ENCODE data around the gene EIF5. TPM values are rescaled to one million over a fixed set of nuclear protein-coding genes. Genes with fewer than 3 reads are reported as not detected.
A peak's percentile ranks its signal among the peaks of the same experiment; 100 is the strongest.

The EIF5 gene
- total and polyA plus RNA-seq, 2 of the 4 experiments (the other 2 are of a cell fraction) = 181 to 241 TPM

DNA sequence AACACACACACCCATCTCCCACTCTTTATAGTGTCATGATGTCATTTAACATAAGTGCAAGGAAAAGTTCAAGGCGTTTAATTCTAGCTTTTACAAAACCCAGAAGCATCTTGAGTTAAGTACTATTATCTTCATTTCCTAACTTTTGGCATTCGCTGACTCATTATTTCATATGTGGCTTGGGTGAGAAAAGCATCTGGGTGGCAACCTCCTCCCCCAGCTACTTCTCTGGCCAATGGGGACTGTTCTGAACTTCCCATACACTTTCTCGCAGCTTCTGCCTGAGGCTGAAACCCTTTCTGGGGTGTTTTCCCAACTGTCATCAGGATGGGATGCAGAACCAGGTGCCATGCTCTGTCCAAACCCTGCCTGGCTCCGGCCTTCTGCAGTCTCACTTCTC, 48.3 kb downstream of the EIF5 start:
- Histone ChIP-seq H2AFZ (replicated peaks; ENCODE audit: low read length, poor library complexity) (peak overlapping the region; percentile 85), H3K9ac (ENCODE audit: low read depth, low read length) (no peak overlapping the region)

More for the DNA sequence above, 48.3 kb downstream of the EIF5 start:
- Histone ChIP-seq H3K18ac (ENCODE audit: low read depth, low read length) (0 out of 2 replicates have a peak overlapping the region, but pooled peaks have one; percentile 39), H3K4ac (ENCODE audit: low read depth, low read length) (peak overlapping the region; percentile 83), H2AK9ac (replicated peaks; ENCODE audit: low read depth, low read length, poor library complexity) (peak overlapping the region; percentile 82), H3K79me1 (ENCODE audit: low read depth in 1 of 2, low read length in 2 of 2) (peaks cover 5 to 27% of the 10 kb centered on the region in 2 experiments; a peak in 3 of 4 replicates), H3K4me2 (ENCODE audit: low read depth, low read length) (no peak overlapping the region), H3K27ac (ENCODE audit: insufficient read depth, low read length) (no peak overlapping the region), H2AK5ac (ENCODE audit: low read depth, low read length) (peak overlapping the region; percentile 49; the same call in 1 of the 2 replicates), H2BK120ac (ENCODE audit: low read depth, low read length) (peak overlapping the region; percentile 52), H2BK15ac (ENCODE audit: low read depth, low read length) (peak overlapping the region; percentile 57; the same call in 2 of the 3 replicates), H4K91ac (ENCODE audit: insufficient read depth, low read depth, low read length) (no peak overlapping the region), H3K4me1 (ENCODE audit: control insufficient read depth, insufficient read depth, low read length) (peaks cover 8% of the 10 kb centered on the region), H4K20me1 (ENCODE audit: insufficient read depth, low read length) (peaks cover 21% of the 10 kb centered on the region), H3K14ac (replicated peaks; ENCODE audit: low read depth, low read length) (peak overlapping the region; percentile 25), H3K9me1 (ENCODE audit: insufficient read depth, low read length) (peaks cover 10% of the 10 kb centered on the region), H4K5ac (ENCODE audit: low read depth, low read length) (no peak overlapping the region; the same call in 1 of the 2 replicates), H2BK5ac (ENCODE audit: low read depth, low read length, poor library complexity, severe bottlenecking) (peak overlapping the region; percentile 21), H3K36me3 (ENCODE audit: control insufficient read depth, insufficient read depth, low read length) (no peaks in the 10 kb centered on the region), H3K4me3 (ENCODE audit: insufficient read depth, low read depth, low read length) (no peak overlapping the region), H3K56ac (ENCODE audit: extremely low read depth, insufficient read depth, low read length) (no peak overlapping the region), H3K9me3 (ENCODE audit: control insufficient read depth, insufficient read depth, low read length) (no peaks in the 10 kb centered on the region), H2BK20ac (ENCODE audit: low read depth, low read length) (peak overlapping the region; percentile 82), H3K23ac (ENCODE audit: low read depth, low read length) (peak overlapping the region; percentile 68), H4K8ac (ENCODE audit: low read depth in 2 of 2, low read length in 2 of 2) (peak overlapping the region in 1 of 2 experiments; percentile 69; a peak in 3 of 4 replicates), H3K27me3 (ENCODE audit: control insufficient read depth, insufficient read depth, low read length) (peaks cover 4% of the 10 kb centered on the region; the same call in 1 of the 2 replicates)
- DNase-seq (peak; percentile 71), ATAC-seq (ENCODE audit: low read depth) (no peak)
- ChIA-PET POLR2A (ENCODE audit: unreplicated experiment) (no interaction called here), CTCF (interaction anchor here (1.1 kb wide), 1 partner anchor 9 kb away, joined by 3 read pairs; no protein-coding TSS in a partner anchor)
- dilution Hi-C loops (cut with HindIII; ENCODE audit: low sequenced_read_pairs, unreplicated experiment) = no loop called here
- in situ Hi-C loops (cut with MboI; ENCODE audit: low sequenced_read_pairs) = no loop called here
- TF ChIP-seq, protein P1, sequence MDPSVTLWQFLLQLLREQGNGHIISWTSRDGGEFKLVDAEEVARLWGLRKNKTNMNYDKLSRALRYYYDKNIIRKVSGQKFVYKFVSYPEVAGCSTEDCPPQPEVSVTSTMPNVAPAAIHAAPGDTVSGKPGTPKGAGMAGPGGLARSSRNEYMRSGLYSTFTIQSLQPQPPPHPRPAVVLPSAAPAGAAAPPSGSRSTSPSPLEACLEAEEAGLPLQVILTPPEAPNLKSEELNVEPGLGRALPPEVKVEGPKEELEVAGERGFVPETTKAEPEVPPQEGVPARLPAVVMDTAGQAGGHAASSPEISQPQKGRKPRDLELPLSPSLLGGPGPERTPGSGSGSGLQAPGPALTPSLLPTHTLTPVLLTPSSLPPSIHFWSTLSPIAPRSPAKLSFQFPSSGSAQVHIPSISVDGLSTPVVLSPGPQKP (IDR thresholded peaks at IDR 0.05; ENCODE audit: borderline replicate concordance, low read depth, low read length) = no peak
- TF ChIP-seq, protein P2, sequence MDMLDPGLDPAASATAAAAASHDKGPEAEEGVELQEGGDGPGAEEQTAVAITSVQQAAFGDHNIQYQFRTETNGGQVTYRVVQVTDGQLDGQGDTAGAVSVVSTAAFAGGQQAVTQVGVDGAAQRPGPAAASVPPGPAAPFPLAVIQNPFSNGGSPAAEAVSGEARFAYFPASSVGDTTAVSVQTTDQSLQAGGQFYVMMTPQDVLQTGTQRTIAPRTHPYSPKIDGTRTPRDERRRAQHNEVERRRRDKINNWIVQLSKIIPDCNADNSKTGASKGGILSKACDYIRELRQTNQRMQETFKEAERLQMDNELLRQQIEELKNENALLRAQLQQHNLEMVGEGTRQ (IDR thresholded peaks at IDR 0.05; ENCODE audit: low read depth, low read length) = no peak
- TF ChIP-seq FOS (IDR thresholded peaks at IDR 0.05; ENCODE audit: low read depth, low read length) (no peak), SMC3 (IDR thresholded peaks at IDR 0.05; ENCODE audit: low read depth, low read length) (no peak), CEBPB (IDR thresholded peaks at IDR 0.05; ENCODE audit: low read depth, low read length) (0 out of 2 replicates have a peak, but pooled peaks have one; percentile 10), MAFK (IDR thresholded peaks at IDR 0.05; ENCODE audit: low read depth, low read length) (peak; percentile 68), RFX5 (IDR thresholded peaks at IDR 0.05; ENCODE audit: low read depth, low read length) (no peak), NFE2L2 (IDR thresholded peaks at IDR 0.05; ENCODE audit: low read depth, low read length) (peak; percentile 62; the same call in 1 of the 2 replicates)
- WGBS, 2 experiments (ENCODE audit: extremely low coverage in 2 of 2, insufficient read length in 1 of 2) = 71% methylated on average over 1 of the region's 4 CpGs; no CpG with 5 or more reads in 1 of the 2 experiments
- intact Hi-C loops (cut with micrococcal nuclease) = no loop called here
- BruUV-seq (replicated peaks) = no TSS peak
